22Rv1 (cell line): Measurements from ENCODE around the gene HDGFL2.

ENCODE experiments used
- H3K27ac ChIP-seq: fragments of 450-650 bp; 2 replicates; pipeline ENCODE4 v1.5.1; 2017
- ZFX ChIP-seq: fragments of 450-650 bp; IDR thresholded peaks from 2 replicates; pipeline ENCODE4 v1.6.1; 2017; ENCODE audit warnings: antibody characterized with exemption, borderline replicate concordance
- TF ChIP-seq, protein P1 (sequence below): fragments of 450-650 bp; IDR thresholded peaks from 2 replicates; pipeline ENCODE4 v1.5.1; 2017; ENCODE audit warnings: mild to moderate bottlenecking

HDGFL2 gene

GRCh38 chr19:4506449-4507149 lies 34.5 kb downstream of the HDGFL2 start:
- no peak overlapping the region for H3K27ac ChIP-seq
- no peak for TF ChIP-seq ZFX
- TF ChIP-seq, protein P1, sequence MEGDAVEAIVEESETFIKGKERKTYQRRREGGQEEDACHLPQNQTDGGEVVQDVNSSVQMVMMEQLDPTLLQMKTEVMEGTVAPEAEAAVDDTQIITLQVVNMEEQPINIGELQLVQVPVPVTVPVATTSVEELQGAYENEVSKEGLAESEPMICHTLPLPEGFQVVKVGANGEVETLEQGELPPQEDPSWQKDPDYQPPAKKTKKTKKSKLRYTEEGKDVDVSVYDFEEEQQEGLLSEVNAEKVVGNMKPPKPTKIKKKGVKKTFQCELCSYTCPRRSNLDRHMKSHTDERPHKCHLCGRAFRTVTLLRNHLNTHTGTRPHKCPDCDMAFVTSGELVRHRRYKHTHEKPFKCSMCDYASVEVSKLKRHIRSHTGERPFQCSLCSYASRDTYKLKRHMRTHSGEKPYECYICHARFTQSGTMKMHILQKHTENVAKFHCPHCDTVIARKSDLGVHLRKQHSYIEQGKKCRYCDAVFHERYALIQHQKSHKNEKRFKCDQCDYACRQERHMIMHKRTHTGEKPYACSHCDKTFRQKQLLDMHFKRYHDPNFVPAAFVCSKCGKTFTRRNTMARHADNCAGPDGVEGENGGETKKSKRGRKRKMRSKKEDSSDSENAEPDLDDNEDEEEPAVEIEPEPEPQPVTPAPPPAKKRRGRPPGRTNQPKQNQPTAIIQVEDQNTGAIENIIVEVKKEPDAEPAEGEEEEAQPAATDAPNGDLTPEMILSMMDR, result no peak

DNA sequence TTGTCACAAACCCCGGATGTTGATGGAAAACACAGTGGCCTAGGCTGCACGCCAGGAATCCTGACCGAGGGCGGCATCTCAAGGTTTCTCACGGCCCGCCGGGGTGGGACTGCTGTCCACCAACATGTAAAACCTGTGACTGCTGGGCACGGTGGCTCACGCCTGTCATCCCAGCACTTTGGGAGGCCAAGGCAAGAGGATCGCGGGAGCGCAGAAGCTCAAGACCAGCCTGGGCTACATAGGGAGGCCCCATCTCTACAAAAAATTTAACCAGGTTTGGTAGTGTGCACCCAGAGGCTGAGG lies 35.0 kb downstream of the HDGFL2 start:
- TF ChIP-seq, protein P1, result no peak
- no peak overlapping the region for H3K27ac ChIP-seq

DNA sequence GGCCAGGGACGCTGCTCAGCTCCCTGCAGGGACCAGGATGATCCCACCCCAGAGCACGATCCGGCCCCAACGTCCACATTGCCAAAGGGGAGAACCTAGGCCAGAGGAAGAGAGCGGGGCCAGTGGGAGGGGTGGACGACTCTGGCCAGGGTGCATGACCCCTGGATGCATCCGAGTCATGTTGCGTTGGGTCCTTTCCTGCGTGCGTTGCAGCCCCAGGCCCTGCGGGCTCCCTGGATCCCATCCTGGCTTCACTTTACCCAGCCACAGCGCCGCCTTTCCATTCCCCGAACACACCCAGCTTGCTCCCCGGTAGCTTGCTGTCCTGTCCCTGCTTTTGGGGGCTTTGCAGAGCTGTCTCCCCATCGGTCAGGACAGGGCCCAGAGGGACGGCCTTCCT lies 35.7 kb downstream of the HDGFL2 start:
- no peak for TF ChIP-seq ZFX
- TF ChIP-seq, protein P1, result no peak
- H3K27ac ChIP-seq, result no peak overlapping the region

GRCh38 chr19:4508698-4509097 lies 36.6 kb downstream of the HDGFL2 start:
- no peak overlapping the region for H3K27ac ChIP-seq
- no peak for TF ChIP-seq ZFX
- TF ChIP-seq, protein P1, result no peak

DNA sequence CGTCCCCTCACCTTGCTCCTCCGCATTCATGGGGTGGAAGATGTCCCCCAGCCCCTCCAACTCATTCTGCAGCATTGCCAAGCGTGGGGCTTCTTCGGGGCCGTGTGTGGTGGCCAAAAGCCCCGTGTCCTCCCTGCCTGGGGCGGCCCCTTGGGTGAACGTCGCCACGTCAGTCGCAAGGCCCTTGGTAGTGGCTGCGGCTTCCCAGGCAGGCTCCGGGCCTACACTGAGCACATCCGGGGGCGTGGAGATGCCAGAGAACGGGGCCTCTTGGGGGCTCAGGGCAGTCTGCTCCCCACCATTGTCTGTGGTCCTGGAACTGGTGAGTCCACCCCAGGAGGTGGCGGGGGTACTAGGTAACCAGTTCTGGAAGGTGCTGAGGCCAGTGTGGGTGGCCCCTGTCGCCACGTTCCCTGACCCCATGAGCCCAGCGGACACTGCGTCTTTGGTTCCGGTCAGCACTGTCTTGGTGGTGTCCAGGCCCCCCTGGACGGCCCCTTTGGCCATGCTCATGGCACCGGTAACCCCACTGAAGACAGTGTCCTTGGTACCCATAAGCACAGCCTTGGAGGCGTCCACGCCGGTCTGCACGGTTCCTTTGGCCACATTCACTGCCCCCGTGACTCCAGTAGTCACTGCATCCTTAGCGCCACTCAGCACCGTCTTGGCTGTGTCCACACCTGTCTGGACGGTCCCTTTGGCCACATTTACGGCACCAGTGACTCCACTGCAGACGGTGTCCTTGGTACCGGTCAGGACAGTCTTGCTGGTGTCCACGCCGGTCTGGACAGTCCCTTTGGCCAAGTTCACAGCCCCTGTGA lies 38.5 kb downstream of the HDGFL2 start:
- no peak for TF ChIP-seq ZFX
- TF ChIP-seq, protein P1, result no peak
- H3K27ac ChIP-seq, result no peak overlapping the region

GRCh38 chr19:4511300-4512054 lies 39.4 kb downstream of the HDGFL2 start:
- no peak overlapping the region for H3K27ac ChIP-seq
- TF ChIP-seq ZFX, result no peak
- TF ChIP-seq, protein P1, result no peak

- TF ChIP-seq, protein P1, result no peak
- no peak for TF ChIP-seq ZFX
- no peak overlapping the region for H3K27ac ChIP-seq
Observed at GRCh38 chr19:4512070-4512469, 40.0 kb downstream of the HDGFL2 start.
